Upper lobe of left lung (tissue), 4 donors: ENCODE results near the gene RNF26.

Experiments used
- EP300 ChIP-seq, 4 donors: sonication (generic); formaldehyde crosslinking; IDR thresholded peaks; one replicate each; pipeline ENCODE4 v1.5.1; 2017; ENCODE audit warnings: antibody characterized with exemption in 4 of 4, control low read depth in 2 of 4
- POLR2A ChIP-seq, 4 donors: fragments of 450-650 bp; IDR thresholded peaks; one replicate each; pipeline ENCODE4 v1.5.1; 2016 to 2017; ENCODE audit warnings: antibody characterized with exemption in 4 of 4, mild to moderate bottlenecking in 2 of 4
- POLR2AphosphoS5 ChIP-seq, 2 donors: sonication (generic); formaldehyde crosslinking; IDR thresholded peaks; one replicate each; pipeline ENCODE4 v1.5.1; 2017; ENCODE audit warnings: antibody characterized with exemption in 2 of 2
- TF ChIP-seq, protein P1 (sequence below), 6 experiments: fragments of 450-650 bp in 4 of 6; fragments of 200-600 bp in 2 of 6; sonication (generic) in 2 of 6; IDR thresholded peaks; one replicate each; pipeline ENCODE4 v1.5.1; 2016 to 2019; ENCODE audit warnings: antibody characterized with exemption in 6 of 6

DNA sequence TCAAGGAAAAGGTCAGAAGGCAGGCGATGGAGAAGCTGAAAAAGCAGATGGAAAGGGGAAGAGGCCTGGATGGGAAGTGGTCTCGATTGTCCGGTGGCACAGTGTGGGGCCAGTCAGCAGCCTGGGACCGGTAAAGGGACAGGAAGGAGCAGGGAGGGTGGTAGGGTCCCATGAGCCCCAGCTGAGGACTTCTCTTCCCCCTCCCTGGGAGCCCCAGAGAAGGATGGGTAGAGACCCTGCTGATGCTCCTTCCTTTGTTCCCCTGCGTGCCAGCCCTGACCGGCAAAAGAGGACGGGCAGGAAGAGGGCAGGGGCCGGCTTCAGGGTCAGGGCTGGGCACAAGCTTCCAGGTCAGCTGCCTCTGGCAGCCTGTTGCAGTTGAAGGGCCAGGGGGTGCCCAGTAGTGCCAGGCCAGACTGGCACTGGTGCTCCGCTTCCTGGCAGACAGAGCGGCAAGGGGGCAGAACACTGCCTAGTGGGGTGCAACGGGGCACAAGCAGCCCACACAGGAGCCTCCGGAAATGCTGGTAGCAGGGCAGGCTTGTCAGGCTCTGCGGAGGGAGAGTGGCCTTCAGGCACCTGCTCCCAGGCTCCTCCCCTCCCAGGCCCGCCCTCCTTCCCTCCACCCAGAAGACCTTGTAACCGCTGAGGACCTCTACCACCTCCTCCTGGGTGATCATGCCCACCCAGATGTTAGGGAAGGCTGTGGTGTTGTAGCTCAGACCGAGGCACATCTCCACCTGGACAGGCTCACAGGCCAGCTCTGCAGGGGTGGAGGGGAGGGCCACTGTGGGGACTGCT is 7.1 kb downstream of the RNF26 start:
- TF ChIP-seq POLR2A (IDR thresholded peaks at IDR 0.05) = no peak
- TF ChIP-seq, protein P1, sequence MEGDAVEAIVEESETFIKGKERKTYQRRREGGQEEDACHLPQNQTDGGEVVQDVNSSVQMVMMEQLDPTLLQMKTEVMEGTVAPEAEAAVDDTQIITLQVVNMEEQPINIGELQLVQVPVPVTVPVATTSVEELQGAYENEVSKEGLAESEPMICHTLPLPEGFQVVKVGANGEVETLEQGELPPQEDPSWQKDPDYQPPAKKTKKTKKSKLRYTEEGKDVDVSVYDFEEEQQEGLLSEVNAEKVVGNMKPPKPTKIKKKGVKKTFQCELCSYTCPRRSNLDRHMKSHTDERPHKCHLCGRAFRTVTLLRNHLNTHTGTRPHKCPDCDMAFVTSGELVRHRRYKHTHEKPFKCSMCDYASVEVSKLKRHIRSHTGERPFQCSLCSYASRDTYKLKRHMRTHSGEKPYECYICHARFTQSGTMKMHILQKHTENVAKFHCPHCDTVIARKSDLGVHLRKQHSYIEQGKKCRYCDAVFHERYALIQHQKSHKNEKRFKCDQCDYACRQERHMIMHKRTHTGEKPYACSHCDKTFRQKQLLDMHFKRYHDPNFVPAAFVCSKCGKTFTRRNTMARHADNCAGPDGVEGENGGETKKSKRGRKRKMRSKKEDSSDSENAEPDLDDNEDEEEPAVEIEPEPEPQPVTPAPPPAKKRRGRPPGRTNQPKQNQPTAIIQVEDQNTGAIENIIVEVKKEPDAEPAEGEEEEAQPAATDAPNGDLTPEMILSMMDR (IDR thresholded peaks at IDR 0.05) = no peak
- TF ChIP-seq POLR2AphosphoS5 (IDR thresholded peaks at IDR 0.05) = peak in 1 of 2 donors; percentile 30
- no peak for TF ChIP-seq EP300 (IDR thresholded peaks at IDR 0.05)
